ENCODE measurements around the gene CREBL2.

DNA sequence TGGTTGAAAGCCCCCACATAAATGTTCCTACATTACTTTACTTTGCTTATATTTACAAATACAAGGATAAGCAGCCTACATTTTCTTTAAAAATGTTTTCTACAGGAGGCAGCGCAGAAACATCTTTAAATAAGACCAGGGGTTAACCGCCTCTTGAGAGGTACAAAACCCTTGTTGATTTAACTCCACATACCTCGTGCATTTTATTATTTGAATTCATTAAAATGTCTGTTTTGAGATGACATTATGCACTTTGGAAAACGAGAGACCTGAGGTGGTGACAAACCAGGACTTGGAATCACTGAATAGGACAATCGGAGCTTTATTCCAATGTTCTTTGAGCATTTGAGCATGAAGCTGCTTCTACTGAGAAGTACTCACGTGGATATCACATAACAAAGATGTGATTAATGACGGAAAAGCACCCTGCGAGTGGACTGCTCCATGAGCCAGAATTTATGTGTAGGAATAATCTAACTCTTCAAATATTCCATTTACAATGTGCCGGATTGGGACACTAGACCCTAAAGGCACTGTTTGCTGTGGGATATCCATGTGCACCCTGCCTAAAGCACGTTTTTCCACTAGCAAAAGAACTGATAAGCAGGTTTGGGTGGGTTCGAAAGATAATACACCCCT is 48.3 kb upstream of the CREBL2 start:
- TF ChIP-seq CTCF (conservative IDR thresholded peaks at IDR 0.05 in 1 of 2, IDR thresholded peaks at IDR 0.05 in 1 of 2; ENCODE audit: extremely low read depth in 1 of 2, insufficient read depth in 1 of 2, low read depth in 1 of 2, low read length in 2 of 2): no peak
- TF ChIP-seq EZH2 (IDR thresholded peaks at IDR 0.05; ENCODE audit: borderline replicate concordance, low read length): no peak
